Measurements from ENCODE around the gene SNRPA1. TPM values are rescaled to one million over a fixed set of nuclear protein-coding genes. Genes with fewer than 3 reads are reported as not detected.

SNRPA1 gene
- total and polyA plus RNA-seq, 9 of the 15 experiments (the other 6 are each of a cell fraction or from before 2014, with no cell fraction given) = 62.7 to 245 (median 189) TPM

- no peak for TF ChIP-seq ZNF407 (IDR thresholded peaks at IDR 0.05; ENCODE audit: low read depth)
- peak; percentile 78 for TF ChIP-seq CHD1 (IDR thresholded peaks at IDR 0.05; ENCODE audit: low read length)
- TF ChIP-seq ZNF77 (CRISPR knock-in tag; IDR thresholded peaks at IDR 0.05) = no peak
- peak; percentile 87 for TF ChIP-seq SIN3B (IDR thresholded peaks at IDR 0.05; ENCODE audit: low read depth)
- TF ChIP-seq ZBTB12 (CRISPR knock-in tag; IDR thresholded peaks at IDR 0.05) = peak; percentile 80
- peak; percentile 40 for TF ChIP-seq HDAC2 (IDR thresholded peaks at IDR 0.05)
- no peak for TF ChIP-seq MAFK (IDR thresholded peaks at IDR 0.05; ENCODE audit: low read length)
- no peak for TF ChIP-seq PCBP1 (IDR thresholded peaks at IDR 0.05; ENCODE audit: low read depth, low read length, poor library complexity, severe bottlenecking)
- peak in 1 of 2 experiments; percentile 72; a peak in 2 of 4 replicates for TF ChIP-seq HDAC1 (IDR thresholded peaks at IDR 0.05)
- TF ChIP-seq GATAD2B (IDR thresholded peaks at IDR 0.05; ENCODE audit: borderline replicate concordance) = peak; percentile 84; the same call in 1 of the 2 replicates
- TF ChIP-seq SP1 (CRISPR knock-in tag; IDR thresholded peaks at IDR 0.05) = peak; percentile 52
- peak; percentile 82; the same call in 1 of the 2 replicates for TF ChIP-seq KLF1 (tag; IDR thresholded peaks at IDR 0.05)
- TF ChIP-seq RCOR1 (IDR thresholded peaks at IDR 0.05; ENCODE audit: borderline replicate concordance in 1 of 2, low read depth in 2 of 2, low read length in 2 of 2) = peak in 1 of 2 experiments; percentile 32; a peak in 1 of 4 replicates
- TF ChIP-seq BRD4 (IDR thresholded peaks at IDR 0.05) = peak; percentile 89
- TF ChIP-seq HCFC1 (IDR thresholded peaks at IDR 0.05; ENCODE audit: low read depth, low read length) = peak; percentile 49
- peak; percentile 35; the same call in 1 of the 2 replicates for TF ChIP-seq JUN (IDR thresholded peaks at IDR 0.05; ENCODE audit: borderline replicate concordance, low read depth, low read length)
- no peak for TF ChIP-seq JUN (CRISPR knock-in tag; IDR thresholded peaks at IDR 0.05; ENCODE audit: borderline replicate concordance)
- peak; percentile 41; the same call in 1 of the 2 replicates for TF ChIP-seq C11orf30 (IDR thresholded peaks at IDR 0.05; ENCODE audit: low read depth)
- TF ChIP-seq GABPA (tag; conservative IDR thresholded peaks at IDR 0.05; ENCODE audit: low read depth) = peak; percentile 90
- peak; percentile 65 for TF ChIP-seq GABPB1 (CRISPR knock-in tag; IDR thresholded peaks at IDR 0.05)
- no peak for TF ChIP-seq ADNP (tag; IDR thresholded peaks at IDR 0.05)
These were observed 17.8 kb downstream of the SNRPA1 start, which contains the start of gene SELENOS (continued) for GRCh38 chr15:101277038-101277822.

All from K562 (cell line).